HG02798 (cell line): ENCODE data around the gene ZNF691.
"Not testable (repeated sequence)": the region's sequence is repeated elsewhere in the genome, so short reads cannot be mapped to it uniquely, and the experiment has no call there.

Experiments
- ATAC-seq: cut with Tn5 transposase; IDR thresholded peaks from one replicate; pipeline ENCODE4 v1.9.1; 2021; ENCODE audit warnings: mild to moderate bottlenecking; ENCODE audit not compliant: unreplicated experiment, poor library complexity

ZNF691 gene

DNA sequence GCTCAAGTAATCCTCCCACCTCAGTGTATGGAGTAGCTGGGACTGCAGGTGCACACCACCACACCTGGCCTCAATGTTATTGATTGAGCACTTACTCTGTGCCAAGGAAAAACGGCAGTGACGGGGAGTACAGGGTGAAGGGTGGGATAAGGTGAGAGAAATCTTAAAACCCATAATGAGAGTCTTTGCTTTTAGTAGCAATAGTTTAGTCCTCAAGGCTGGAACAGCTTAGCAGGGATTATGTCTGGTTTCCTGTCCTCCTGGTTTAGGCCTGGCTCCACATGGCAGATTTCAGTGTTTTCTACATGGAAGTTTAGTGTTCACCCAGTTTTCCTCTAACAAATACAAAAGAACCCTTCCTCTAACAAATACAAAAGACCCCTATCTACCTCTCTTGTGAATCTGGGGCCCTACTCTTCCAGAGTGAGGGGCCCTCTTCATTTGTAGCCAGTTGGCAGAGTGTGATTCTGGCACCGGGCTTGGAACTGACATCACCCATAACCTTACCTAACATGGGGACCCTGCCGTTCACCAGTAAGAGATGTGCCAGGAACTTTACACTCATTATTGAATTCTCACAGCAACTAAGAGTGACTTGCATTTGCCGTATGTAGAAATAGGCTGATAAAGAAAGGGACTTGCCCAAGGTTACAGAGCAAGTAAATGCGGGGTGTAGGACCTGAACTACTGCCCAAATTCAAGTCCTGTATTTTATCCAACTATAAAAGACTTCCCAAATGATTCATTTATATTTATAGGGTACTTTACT lies 6.9 kb downstream of the ZNF691 start:
- no peak for ATAC-seq

DNA sequence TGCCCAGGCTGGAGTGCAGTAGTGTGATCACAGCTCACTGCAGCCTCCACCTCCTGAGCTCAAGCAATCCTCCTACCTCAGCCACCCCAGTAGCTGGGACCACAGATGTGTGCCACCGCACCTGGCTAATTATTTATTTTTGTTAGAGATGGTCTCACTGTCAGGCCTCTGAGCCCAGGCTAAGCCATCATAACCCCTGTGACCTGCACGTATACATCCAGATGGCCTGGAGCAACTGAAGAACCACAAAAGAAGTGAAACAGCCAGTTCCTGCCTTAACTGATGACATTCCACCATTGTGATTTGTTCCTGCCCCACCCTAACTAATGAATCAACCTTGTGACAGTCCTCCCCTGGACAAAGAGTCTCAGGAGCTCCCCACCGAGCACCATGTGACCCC lies 10.1 kb downstream of the ZNF691 start:
- not testable (repeated sequence) for ATAC-seq

DNA sequence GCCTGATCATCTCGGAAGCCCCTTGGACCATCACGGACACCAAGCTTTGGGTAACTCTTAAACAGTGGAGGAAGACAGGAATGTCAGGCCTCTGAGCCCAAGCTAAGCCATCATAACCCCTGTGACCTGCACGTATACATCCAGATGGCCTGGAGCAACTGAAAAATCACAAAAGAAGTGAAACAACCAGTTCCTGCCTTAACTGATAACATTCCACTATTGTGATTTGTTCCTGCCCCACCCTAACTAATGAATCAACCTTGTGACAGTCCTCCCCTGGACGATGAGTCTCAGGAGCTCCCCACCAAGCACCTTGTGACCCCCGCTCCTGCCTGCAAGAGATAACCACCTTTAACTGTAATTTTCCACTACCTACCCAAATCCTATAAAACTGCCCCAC lies 13.0 kb downstream of the ZNF691 start:
- not testable (repeated sequence) for ATAC-seq

DNA sequence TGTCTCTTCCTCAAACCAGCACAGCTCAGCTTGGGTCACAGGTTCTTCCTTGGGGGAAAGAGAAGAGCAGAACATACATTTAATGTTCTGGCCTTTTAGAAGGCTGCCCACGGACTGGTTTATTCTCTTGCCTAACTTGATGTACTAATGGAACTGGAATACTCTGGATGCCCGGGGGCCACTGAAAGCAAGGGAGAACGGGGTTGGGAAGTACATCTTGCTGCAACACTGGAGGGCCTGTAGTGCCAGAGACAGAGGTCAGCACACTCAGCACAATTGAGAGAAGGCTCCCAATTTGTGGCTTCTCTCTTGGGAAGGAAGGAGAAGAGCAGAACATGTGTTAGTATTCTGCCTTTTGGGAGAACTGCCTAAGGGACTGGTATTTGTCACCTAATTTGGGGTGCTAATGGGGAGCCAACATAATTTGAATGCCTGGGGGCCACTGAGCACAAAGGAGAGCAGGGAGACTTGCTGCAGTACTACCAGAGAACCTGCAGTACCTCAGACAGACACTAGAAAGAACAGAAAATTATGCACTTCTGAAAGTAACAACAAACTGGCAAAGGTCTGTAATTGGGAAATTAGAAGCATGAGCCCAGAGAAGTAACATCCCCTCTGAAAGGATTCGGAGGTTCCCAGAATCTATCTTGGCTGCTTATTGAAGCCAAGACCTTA lies 14.1 kb downstream of the ZNF691 start:
- ATAC-seq: no peak

DNA sequence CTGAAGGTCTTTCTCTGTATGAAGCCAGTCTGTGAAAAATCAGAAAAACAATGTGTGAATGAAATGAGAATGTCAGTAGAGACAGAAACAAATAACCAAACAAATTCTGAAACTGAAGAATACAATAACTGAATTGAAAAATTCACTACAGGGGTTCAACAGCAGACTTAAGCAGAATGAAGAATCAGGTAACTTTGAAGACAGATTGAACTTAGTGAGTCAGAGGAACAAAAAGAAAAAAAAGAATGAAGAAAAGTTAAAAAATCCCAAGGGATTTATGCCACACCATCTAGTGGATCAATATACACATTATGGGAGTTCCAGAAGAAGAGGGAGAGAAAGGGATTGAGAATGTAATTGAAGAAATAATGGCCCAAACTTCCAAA lies 14.6 kb downstream of the ZNF691 start:
- no peak for ATAC-seq

DNA sequence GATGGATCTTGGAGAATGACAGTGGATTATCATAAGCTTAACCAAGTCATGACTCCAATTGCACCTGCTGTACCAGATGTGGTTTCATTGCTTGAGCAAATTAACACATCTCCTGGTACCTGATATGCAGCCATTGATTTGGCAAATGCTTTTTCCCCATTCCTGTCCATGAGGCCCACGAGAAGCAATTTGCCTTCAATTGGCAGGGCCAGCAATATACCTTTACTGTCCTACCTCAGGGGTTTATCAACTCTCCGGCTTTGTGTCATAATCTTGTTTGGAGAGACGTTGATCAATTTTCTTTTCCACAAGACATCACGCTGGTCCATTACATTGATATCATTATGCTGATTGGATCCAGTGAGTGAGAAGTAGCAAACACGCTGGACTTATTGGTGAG lies 20.1 kb downstream of the ZNF691 start:
- ATAC-seq: no peak

DNA sequence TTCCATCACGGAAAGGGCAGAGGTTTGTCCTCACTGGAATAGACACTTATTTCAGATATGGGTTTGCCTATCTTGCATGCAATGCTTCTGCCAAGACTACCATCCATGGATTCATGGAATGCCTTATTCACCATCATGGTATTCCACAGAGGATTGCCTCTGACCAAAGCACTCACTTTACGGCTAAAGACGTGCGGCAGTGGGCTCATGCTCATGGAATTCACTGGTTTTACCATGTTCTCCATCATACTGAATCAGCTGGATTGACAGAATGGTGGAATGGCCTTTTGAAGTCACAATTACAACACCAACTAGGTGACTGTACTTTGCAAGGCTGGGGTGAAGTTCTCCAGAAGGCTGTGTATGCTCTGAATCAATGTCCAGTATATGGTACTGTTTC lies 22.1 kb downstream of the ZNF691 start:
- ATAC-seq: not testable (repeated sequence)

DNA sequence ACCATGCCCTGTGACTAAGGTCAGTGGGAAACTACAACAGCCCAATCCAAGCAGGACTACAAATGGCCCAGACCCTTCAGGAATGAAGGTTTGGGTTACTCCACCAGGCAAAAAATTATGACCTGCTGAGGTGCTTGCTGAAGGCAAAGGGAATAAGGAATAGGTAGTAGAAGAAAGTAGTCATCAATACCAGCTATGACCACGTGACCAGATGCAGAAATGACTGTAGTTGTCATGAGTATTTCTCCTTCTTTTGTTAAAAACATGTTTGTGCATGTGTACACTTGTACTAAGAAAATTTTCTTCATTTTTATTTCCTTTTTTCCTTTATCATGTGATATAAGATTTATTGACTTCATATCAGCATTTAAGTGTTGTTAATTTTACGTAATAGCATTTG lies 22.8 kb downstream of the ZNF691 start:
- ATAC-seq: not testable (repeated sequence)

DNA sequence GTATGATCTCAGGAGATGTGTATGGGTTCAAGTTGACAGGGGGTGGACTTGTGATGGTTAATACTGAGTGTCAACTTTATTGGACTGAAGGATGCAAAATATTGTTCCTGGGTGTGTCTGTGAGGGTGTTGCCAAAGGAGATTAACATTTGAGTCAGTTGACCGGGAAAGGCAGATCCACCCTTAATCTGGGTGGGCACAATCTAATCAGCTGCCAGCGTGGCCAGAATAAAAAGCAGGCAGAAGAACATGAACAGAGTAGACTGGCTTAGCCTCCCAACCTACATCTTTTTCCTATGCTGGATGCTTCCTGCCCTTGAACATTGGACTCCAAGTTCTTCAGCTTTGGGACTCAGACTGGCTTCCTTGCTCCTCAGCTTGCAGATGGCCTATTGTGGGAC lies 23.3 kb downstream of the ZNF691 start:
- not testable (repeated sequence) for ATAC-seq

DNA sequence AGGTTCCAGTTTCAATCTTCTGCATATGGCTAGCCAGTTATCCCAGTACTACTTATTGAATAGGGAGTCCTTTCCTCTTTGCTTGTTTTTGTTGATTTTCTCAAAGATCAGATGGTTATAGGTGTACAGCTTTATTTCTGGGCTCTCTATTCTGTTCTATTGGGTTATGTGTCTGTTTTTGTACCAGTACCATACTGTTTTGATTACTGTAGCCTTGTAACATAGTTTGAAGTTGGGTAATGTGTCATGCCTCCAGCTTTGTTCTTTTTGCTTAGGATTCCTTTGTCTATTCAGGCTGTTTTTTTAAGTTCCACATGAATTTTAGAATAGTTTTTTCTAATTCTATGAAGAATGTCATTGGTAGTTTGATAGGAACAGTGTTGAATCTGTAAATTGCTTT lies 26.7 kb downstream of the ZNF691 start:
- not testable (repeated sequence) for ATAC-seq

DNA sequence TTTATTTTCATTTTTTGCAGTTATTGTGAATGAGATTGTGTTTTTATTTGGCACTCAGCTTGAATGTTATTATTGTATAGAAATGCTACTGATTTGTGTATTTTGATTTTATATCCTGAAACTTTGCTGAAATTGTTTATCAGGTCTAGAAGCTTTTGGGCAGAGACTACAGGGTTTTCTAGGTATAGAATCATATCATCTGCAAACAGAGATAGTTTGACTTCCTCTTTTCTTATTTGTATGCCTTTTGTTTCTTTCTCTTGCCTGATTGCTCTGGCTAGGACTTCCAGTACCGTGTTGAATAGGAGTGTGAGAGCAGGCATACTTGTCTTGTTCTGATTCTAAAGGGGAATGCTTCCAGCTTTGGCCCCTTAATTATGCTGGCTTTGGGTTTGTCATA lies 27.3 kb downstream of the ZNF691 start:
- no peak for ATAC-seq

DNA sequence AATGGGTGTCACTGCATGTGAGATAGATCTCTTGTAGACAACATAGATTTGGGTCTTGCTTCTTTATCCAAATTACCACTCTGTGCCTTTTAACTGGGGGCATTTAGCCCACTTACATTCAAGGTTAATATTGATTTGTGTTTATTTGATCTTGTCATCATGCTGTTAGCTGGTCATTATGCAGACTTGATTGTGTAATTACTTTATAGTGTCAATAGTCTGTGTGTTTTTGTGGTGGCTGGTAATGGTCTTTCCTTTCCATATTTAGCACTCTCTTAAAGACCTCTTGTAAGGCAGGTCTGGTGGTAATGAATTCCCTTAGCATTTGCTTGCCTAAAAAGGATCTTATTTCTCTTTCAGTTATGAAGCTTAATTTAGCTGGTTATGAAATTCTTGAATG lies 29.6 kb downstream of the ZNF691 start:
- no peak for ATAC-seq

DNA sequence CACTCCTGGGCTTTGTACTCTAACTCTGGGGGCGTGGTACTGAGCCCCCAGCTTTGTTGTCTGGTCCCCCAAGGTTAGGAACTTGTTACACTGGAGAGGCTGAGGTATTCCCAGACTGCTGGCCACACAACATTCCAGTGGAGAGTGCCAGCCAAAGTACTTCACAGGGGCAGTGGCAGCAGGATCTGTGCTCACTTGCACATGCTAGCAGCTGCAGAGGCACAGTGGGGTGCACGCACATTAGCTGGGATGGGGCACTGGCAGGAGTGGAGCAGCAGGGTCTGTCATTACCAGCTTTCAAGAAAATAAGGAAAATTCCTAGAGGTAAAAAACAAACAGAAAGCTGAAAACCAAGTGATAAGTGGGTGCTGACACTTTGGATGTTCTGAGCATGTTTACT lies 31.0 kb downstream of the ZNF691 start:
- ATAC-seq: no peak

DNA sequence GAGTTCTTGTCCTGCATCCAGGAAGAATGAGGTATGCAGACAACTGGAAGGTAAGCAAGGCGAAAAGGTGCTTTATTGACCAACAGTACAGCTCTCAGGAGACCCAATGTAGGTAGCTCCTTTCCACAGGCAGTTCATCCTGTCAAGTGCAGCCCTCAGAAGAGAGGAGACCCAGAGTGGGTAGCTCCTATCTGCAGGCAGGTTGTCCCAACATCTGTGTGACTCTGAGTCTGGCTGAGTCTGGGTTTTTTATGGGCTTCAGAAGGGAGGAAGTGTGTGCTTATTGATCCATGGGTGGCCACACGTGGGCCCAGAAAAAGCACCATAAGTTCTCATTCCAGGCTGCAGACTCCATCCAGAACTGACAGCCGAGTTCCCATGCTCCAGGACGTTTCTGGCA lies 34.0 kb downstream of the ZNF691 start:
- no peak for ATAC-seq

DNA sequence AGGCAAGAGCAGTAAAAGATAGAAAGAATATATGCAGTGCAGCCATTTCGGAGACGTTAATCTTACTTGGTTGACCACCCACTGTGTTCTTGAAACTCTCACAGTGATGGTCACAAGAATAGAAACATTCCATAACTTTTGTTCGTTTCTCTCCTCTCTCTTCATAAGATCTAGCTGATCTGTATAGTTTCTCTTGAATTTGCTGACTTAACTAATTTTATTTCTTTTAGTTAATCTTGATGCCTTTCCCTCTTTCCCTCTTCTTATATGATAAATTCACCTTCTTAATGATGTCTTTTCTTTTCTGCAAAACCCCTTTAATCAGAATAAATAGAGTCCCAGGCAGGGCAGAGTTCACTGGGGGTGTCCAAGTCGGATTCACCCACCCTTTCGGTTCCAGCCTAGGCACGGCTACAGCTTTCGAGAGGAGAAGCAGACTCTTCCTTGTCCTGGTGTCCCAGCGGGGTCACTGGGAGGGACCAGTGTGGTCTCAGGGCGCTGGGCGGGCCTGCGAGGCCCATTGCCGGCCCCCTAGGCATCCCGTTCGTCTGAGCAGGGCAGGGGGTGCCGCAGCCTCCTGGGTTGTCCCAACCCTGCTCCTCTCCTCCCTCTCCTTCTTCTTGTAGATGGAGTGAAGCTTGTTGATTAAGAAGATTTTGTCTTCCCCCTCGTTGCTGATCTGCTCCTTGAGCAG lies 39.8 kb downstream of the ZNF691 start:
- ATAC-seq: no peak

DNA sequence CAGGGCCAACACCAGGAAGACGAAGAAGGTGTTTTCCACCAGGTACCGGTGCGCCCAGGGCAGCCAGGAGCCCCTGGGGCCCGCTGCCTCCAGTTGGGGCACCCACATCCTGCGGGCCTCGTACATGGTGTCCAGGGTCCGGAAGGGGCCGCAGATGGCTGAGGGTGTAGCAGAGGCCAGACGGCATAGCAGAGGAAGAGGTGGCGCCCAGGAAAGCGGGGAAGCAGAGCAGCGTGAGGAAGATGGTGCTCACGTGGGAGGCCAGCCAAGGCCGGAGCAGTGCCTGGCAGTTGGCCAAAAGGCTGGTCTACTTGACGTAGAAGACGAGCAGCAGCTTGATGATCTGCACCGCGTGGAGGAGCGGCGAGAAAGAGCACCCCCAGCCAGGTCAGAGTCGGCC lies 40.4 kb downstream of the ZNF691 start:
- ATAC-seq: no peak

DNA sequence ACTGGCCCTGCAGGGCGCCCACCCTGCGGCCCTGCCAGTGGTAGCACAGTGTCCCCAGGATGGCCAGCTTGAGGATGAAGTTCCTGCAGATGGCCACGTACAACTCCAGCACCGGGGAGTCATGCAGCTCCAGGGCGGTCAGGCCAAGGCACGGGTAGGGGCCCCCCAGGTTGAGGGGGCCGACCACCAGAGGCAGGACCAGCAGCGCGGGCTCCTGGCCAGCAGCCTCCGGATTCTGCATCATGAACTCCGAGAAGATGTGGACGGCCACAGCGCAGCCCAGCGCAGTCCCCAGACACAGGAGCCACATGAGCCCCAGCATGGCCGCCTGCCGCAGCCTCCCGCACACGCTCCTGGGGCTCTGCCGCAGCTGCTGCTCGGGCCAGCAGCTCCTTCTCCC lies 41.0 kb downstream of the ZNF691 start:
- ATAC-seq: no peak

DNA sequence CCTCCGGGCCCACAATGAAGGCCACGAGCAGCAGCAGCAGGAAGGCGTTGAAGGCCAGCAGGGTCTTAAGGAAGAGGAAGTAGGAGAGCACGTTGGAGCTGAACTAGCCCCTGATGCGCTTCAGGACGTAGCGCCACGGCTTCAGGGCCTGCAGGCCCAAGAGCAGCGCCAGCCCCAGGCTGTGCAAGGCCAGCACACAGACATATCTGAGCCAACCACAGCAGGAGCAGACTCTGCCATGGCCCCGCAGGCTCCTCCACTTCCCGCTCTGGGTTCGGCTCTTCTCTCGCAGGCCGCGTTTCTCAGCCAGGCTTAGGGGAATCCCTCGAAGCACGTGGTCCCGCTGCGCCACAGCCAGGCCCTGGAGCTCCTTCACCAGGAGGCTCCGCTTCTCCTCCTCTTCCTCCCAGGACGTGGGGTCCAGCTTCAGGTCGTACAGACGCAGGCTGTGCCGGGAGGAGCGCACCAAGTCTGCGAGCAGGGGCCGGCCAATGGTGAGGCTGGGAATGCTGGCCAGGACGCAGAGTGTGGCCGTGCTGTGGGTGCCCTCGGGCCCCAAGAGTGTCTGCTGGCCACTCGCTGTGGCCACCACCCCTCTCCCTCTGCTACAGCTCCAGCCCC lies 41.7 kb downstream of the ZNF691 start:
- no peak for ATAC-seq

DNA sequence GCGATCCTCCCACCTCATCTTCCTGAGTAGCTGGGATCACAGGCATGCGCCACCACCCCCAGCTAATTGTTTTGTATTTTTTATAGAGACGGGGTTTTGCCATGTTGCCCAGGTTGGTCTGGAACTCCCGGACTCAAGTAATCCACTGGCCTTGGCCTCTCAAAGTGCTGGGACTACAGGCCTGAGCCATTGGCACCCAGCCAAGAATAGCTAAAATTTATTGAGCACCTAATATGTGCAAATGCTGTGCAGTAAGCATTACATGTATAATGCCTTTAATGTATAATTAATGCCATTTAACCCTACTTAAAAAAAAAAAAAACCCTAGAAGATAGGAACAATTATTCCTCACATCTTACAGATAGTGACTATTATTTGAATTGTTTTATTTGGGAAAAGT lies 42.9 kb downstream of the ZNF691 start:
- no peak for ATAC-seq

DNA sequence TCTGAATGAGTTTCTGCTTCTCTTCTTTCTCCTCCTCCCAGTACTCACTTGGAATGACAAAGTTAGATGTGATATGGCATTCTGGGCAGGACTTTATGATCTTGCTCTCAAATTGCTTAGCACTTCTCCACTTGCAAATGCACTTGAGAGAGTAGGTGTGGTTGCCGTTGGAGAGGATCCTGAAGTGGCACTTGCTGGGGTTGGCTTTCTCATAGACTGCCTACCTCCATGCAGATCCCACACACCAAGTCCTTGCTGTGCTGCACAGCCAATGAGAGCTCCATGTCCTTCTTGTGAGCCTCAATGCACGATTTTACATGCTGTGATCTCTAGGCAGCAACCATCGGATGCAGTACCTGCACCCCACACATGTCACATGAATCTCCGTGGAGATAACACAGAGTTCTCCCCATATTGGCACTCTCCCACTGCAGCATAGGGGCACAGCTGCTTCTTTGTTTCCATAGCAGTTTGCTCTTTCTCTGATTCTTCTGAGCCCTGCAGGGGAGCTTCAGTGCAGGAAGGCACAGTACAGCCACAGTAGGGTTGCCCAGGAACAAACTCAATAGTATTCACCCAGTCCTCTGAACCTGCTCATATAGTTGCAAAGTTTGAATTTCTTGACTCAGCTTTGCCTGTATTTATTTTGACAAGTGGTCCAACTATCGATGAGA lies 45.2 kb downstream of the ZNF691 start:
- ATAC-seq: no peak
